Measurements from ENCODE around the gene PRTFDC1. TPM values are rescaled to one million over a fixed set of nuclear protein-coding genes. Genes with fewer than 3 reads are reported as not detected.

PRTFDC1 gene
- total and polyA plus RNA-seq, 10 donors, result 0.85 to 3.8 (median 2.6) TPM

DNA sequence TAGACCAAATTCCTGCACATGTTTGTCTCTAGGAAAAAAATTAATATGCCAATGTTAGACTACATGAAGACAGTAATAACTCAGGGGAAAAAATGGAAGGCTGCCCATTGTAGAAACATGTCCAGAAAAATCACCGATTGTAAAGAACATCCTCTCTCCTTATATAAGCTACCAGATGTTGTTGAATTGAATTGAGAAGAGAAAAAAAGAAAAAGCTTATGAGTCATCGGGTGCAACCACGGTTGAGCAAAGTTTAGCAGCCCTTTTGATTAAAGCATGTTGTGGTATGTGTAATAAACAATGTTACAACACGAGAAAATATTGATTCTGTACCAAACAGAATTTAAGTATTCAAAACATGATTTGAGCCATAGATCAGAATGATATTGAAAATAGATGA is 126.4 kb downstream of the PRTFDC1 start:
- no peak for DNase-seq
- no peaks in the 10 kb centered on the region for H3K36me3 ChIP-seq

DNA sequence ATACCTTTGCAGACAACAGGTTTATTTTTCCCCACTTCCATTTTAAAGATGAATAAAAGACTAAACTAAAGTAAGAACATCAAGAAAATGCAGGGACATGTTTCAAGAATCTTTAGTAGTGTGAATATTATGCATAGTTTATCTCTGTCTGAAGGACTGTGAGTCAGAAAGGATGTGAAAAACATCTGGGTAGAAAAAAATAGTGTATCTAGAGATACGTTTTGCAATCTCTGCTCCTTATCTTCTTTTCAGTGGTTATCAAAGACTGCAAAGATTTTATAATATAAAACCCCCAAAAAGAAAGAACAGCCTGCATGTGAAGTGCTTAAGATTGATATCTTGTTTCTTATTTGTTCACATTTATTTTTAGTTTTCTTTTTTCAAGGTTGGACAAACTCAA is 126.9 kb downstream of the PRTFDC1 start:
- 0 to 24% (median 11%) methylated on average over 1 of the region's 1 CpG for WGBS, 5 donors
- Histone ChIP-seq H3K9me3 (no peaks in the 10 kb centered on the region), H3K36me3 (no peaks in the 10 kb centered on the region), H3K4me1 (no peaks in the 10 kb centered on the region), H3K4me3 (no peak overlapping the region), H3K27ac (no peak overlapping the region), H3K27me3 (replicated peaks in 1 of 7) (no peaks in the 10 kb centered on the region)
- no peak for DNase-seq
- intact Hi-C loops (cut with DNase I; ENCODE audit: low total_unique reads), result no loop called here
- TF ChIP-seq, protein P1, sequence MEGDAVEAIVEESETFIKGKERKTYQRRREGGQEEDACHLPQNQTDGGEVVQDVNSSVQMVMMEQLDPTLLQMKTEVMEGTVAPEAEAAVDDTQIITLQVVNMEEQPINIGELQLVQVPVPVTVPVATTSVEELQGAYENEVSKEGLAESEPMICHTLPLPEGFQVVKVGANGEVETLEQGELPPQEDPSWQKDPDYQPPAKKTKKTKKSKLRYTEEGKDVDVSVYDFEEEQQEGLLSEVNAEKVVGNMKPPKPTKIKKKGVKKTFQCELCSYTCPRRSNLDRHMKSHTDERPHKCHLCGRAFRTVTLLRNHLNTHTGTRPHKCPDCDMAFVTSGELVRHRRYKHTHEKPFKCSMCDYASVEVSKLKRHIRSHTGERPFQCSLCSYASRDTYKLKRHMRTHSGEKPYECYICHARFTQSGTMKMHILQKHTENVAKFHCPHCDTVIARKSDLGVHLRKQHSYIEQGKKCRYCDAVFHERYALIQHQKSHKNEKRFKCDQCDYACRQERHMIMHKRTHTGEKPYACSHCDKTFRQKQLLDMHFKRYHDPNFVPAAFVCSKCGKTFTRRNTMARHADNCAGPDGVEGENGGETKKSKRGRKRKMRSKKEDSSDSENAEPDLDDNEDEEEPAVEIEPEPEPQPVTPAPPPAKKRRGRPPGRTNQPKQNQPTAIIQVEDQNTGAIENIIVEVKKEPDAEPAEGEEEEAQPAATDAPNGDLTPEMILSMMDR (IDR thresholded peaks at IDR 0.05 in 8 of 11, conservative IDR thresholded peaks at IDR 0.05 in 3 of 11), result no peak
- TF ChIP-seq POLR2A (IDR thresholded peaks at IDR 0.05), result no peak
- TF ChIP-seq POLR2AphosphoS5 (IDR thresholded peaks at IDR 0.05), result no peak

More for the DNA sequence above, 126.4 kb downstream of the PRTFDC1 start:
- Histone ChIP-seq H3K27me3 (replicated peaks in 1 of 7) (no peaks in the 10 kb centered on the region), H3K4me1 (no peaks in the 10 kb centered on the region), H3K9me3 (no peaks in the 10 kb centered on the region), H3K27ac (no peak overlapping the region), H3K4me3 (no peak overlapping the region)
- WGBS, 5 donors, result 43 to 56% (median 46%) methylated on average over 4 of the region's 4 CpGs
- intact Hi-C loops (cut with DNase I; ENCODE audit: low total_unique reads), result no loop called here
- TF ChIP-seq POLR2A (IDR thresholded peaks at IDR 0.05) (no peak), POLR2AphosphoS5 (IDR thresholded peaks at IDR 0.05) (no peak)
- TF ChIP-seq, protein P1 (IDR thresholded peaks at IDR 0.05 in 8 of 11, conservative IDR thresholded peaks at IDR 0.05 in 3 of 11), result no peak

DNA sequence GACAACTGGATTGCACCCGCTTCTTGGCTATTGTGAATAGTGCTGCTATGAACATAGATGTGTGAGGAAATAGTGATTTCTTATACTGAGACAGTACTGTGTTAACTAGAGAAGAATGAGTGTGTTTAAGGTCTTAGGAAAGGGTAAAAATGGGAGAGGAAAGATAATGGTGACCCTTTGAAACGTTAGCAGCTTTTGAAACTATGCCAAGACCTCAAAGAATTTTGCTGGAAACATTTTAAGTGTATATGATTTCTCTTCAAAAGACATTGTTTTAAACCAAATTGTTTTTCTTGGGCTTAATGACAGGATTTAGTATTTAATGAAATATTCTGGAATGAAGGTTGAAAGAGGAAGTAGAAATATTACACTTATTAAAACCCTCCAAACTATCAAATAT is 127.9 kb downstream of the PRTFDC1 start:
- WGBS, 5 donors, result 58 to 71% (median 66%) methylated on average over 2 of the region's 2 CpGs
- H3K36me3 ChIP-seq, result no peaks in the 10 kb centered on the region
- TF ChIP-seq, protein P1 (IDR thresholded peaks at IDR 0.05 in 8 of 11, conservative IDR thresholded peaks at IDR 0.05 in 3 of 11), result no peak
- no peak for TF ChIP-seq POLR2A (IDR thresholded peaks at IDR 0.05)
- TF ChIP-seq POLR2AphosphoS5 (IDR thresholded peaks at IDR 0.05), result no peak
- no peaks in the 10 kb centered on the region for H3K27me3 ChIP-seq (replicated peaks in 1 of 7)
- no peaks in the 10 kb centered on the region for H3K4me1 ChIP-seq
- DNase-seq, result no peak
- no peak overlapping the region for H3K27ac ChIP-seq
- H3K4me3 ChIP-seq, result no peak overlapping the region
- intact Hi-C loops (cut with DNase I; ENCODE audit: low total_unique reads), result no loop called here
- H3K9me3 ChIP-seq, result no peaks in the 10 kb centered on the region

DNA sequence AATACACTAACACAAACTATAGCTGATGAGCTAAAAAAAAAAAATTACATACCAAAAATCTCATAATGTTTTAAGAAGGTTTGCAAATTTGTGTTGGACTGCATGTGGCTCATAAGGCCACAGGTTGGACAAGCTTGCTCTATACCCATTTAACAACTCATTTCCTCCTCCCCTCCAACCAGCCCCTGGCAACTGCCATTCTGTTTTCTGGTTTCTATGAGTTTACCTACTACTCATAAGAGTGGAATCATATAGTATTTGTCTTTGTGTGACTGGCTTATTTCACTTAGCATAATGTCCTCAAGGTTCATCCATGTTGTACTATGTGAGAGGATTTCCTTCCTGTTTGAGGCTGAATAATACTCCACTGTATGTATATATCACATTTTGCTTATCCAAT is 128.3 kb downstream of the PRTFDC1 start:
- Histone ChIP-seq H3K36me3 (no peaks in the 10 kb centered on the region), H3K4me3 (no peak overlapping the region), H3K9me3 (no peaks in the 10 kb centered on the region), H3K4me1 (no peaks in the 10 kb centered on the region), H3K27me3 (replicated peaks in 1 of 7) (no peaks in the 10 kb centered on the region), H3K27ac (no peak overlapping the region)
- intact Hi-C loops (cut with DNase I; ENCODE audit: low total_unique reads), result no loop called here
- no peak for DNase-seq
- TF ChIP-seq, protein P1 (IDR thresholded peaks at IDR 0.05 in 8 of 11, conservative IDR thresholded peaks at IDR 0.05 in 3 of 11), result no peak
- TF ChIP-seq POLR2A (IDR thresholded peaks at IDR 0.05), result no peak
- no peak for TF ChIP-seq POLR2AphosphoS5 (IDR thresholded peaks at IDR 0.05)
